GM21528 (cell line): ENCODE measurements around the gene WASF2.
"Not testable (repeated sequence)": the region's sequence is repeated elsewhere in the genome, so short reads cannot be mapped to it uniquely, and the experiment has no call there.

Source experiments
- ATAC-seq: cut with Tn5 transposase; IDR thresholded peaks from one replicate; pipeline ENCODE4 v1.9.1; 2021; ENCODE audit warnings: mild to moderate bottlenecking, moderate library complexity; ENCODE audit not compliant: unreplicated experiment, low FRiP score

WASF2 gene

GRCh38 chr1:27499142-27499541 is 9.2 kb upstream of the WASF2 start:
- ATAC-seq: no peak

- ATAC-seq: no peak
Measured at GRCh38 chr1:27496604-27497155, 6.7 kb upstream of the WASF2 start.

- ATAC-seq: no peak
Measured at GRCh38 chr1:27492796-27493195, 2.8 kb upstream of the WASF2 start.

GRCh38 chr1:27491748-27492700 is 2.1 kb upstream of the WASF2 start:
- no peak for ATAC-seq

GRCh38 chr1:27489501-27489972 is 430 bp downstream of the WASF2 start:
- peak; percentile 35 for ATAC-seq

GRCh38 chr1:27487966-27488884 is 1.7 kb downstream of the WASF2 start:
- ATAC-seq: no peak

GRCh38 chr1:27485363-27485762 is 4.6 kb downstream of the WASF2 start:
- ATAC-seq: no peak

GRCh38 chr1:27483659-27484058 is 6.3 kb downstream of the WASF2 start:
- ATAC-seq: no peak

- ATAC-seq: no peak
Measured at GRCh38 chr1:27481994-27482620, 7.9 kb downstream of the WASF2 start.

GRCh38 chr1:27478098-27478497 is 11.9 kb downstream of the WASF2 start:
- no peak for ATAC-seq

- ATAC-seq: no peak
Measured at GRCh38 chr1:27476237-27476636, 13.7 kb downstream of the WASF2 start.

- ATAC-seq: no peak
Measured at GRCh38 chr1:27475720-27476119, 14.2 kb downstream of the WASF2 start.

- no peak for ATAC-seq
Measured at GRCh38 chr1:27473755-27474154, 16.2 kb downstream of the WASF2 start.

GRCh38 chr1:27472098-27472497 is 17.9 kb downstream of the WASF2 start:
- ATAC-seq: not testable (repeated sequence)

- no peak for ATAC-seq
Measured at GRCh38 chr1:27471477-27471876, 18.5 kb downstream of the WASF2 start.

GRCh38 chr1:27469334-27469733 is 20.6 kb downstream of the WASF2 start:
- no peak for ATAC-seq

- not testable (repeated sequence) for ATAC-seq
Measured at GRCh38 chr1:27468378-27468777, 21.6 kb downstream of the WASF2 start.

GRCh38 chr1:27464926-27465647 is 24.9 kb downstream of the WASF2 start:
- ATAC-seq: no peak

- not testable (repeated sequence) for ATAC-seq
Measured at GRCh38 chr1:27463916-27464315, 26.1 kb downstream of the WASF2 start.

- not testable (repeated sequence) for ATAC-seq
Measured at GRCh38 chr1:27458521-27458920, 31.4 kb downstream of the WASF2 start.
